HepG2 (cell line): ENCODE measurements around the gene FOXD2. TPM values are rescaled to one million over a fixed set of nuclear protein-coding genes. Genes with fewer than 3 reads are reported as not detected.

ENCODE experiments used
- TFE3 ChIP-seq: IDR thresholded peaks from 2 replicates; pipeline ENCODE4 v1.6.1; 2016
- ZEB1 ChIP-seq: IDR thresholded peaks from 2 replicates; pipeline ENCODE4 v1.6.1; 2012; ENCODE audit warnings: mild to moderate bottlenecking, low read depth, inconsistent platforms; ENCODE audit not compliant: insufficient replicate concordance
- ZNF143 ChIP-seq: sonication (generic); formaldehyde crosslinking; IDR thresholded peaks from 2 replicates; pipeline ENCODE4 v1.4.0; 2020; ENCODE audit warnings: missing genetic modification reagents
- ZNF34 ChIP-seq: sonication (generic); formaldehyde crosslinking; IDR thresholded peaks from 2 replicates; pipeline ENCODE4 v1.4.0; 2020; ENCODE audit warnings: mild to moderate bottlenecking, missing genetic modification reagents, borderline replicate concordance
- ZNF407 ChIP-seq: sonication (generic); formaldehyde crosslinking; IDR thresholded peaks from one replicate; pipeline ENCODE4 v1.5.1; 2020; ENCODE audit warnings: mild to moderate bottlenecking, missing genetic modification reagents; ENCODE audit errors: not compliant biosample characterization
- ZNF598 ChIP-seq: sonication (generic); formaldehyde crosslinking; IDR thresholded peaks from 2 replicates; pipeline ENCODE4 v1.5.1; 2020; ENCODE audit warnings: mild to moderate bottlenecking, missing genetic modification reagents, borderline replicate concordance
- ZNF644 ChIP-seq: IDR thresholded peaks from 2 replicates; pipeline ENCODE4 v1.6.1; 2016; ENCODE audit warnings: low read depth
- polyA plus RNA-seq, 8 experiments: library from polyadenylated mRNA; depleted of rRNA in 3 of 8; stranded (reverse) in 7 of 8; unstranded in 1 of 8; fragments of >200 nt; fragmentation: Illumina TruSeq in 4 of 8; extraction: Trizol in 4 of 8; gene quantifications; 2 replicates each; pipeline versions ENCODE4 v1.2.1 to v1.2.3, GENCODE V29; 2011 to 2016; ENCODE audit warnings: low read depth in 4 of 8, missing spikeins in 1 of 8, mixed read lengths in 1 of 8; ENCODE audit not compliant: insufficient read depth in 1 of 8
- total RNA-seq, 5 experiments: library from RNA; depleted of rRNA; stranded (reverse); fragments of >200 nt; fragmentation: Illumina TruSeq; extraction: Trizol; gene quantifications; 2 replicates each; pipeline ENCODE4 v1.2.3, GENCODE V29; 2016; ENCODE audit warnings: low read depth in 1 of 5
- TF ChIP-seq, protein P1 (sequence below): sonication (generic); formaldehyde crosslinking; IDR thresholded peaks from 2 replicates; pipeline ENCODE4 v1.8.1; 2022; ENCODE audit warnings: mild to moderate bottlenecking, missing genetic modification reagents

Gene FOXD2
- total and polyA plus RNA-seq, 2 of the 13 experiments (the other 11 are each of a cell fraction or from before 2014, with no cell fraction given) = 0.01 to 0.09 TPM

- no peak for TF ChIP-seq ZEB1
- TF ChIP-seq TFE3 = no peak
- TF ChIP-seq, protein P1, sequence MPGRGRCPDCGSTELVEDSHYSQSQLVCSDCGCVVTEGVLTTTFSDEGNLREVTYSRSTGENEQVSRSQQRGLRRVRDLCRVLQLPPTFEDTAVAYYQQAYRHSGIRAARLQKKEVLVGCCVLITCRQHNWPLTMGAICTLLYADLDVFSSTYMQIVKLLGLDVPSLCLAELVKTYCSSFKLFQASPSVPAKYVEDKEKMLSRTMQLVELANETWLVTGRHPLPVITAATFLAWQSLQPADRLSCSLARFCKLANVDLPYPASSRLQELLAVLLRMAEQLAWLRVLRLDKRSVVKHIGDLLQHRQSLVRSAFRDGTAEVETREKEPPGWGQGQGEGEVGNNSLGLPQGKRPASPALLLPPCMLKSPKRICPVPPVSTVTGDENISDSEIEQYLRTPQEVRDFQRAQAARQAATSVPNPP = no peak
- TF ChIP-seq ZNF644 (CRISPR knock-in tag) = no peak
- no peak for TF ChIP-seq ZNF143 (CRISPR knock-in tag)
- TF ChIP-seq ZNF598 (CRISPR knock-in tag) = no peak
- TF ChIP-seq ZNF407 = no peak
- no peak for TF ChIP-seq ZNF34
- TF ChIP-seq, all 625 proteins: peak for 50
Measured at GRCh38 chr1:47390843-47391242, 47.0 kb upstream of the FOXD2 start (continued).
